Glomerular visceral epithelial cell (primary cell): ENCODE data around the gene RPS6KC1.
"Not testable (repeated sequence)": the region's sequence is repeated elsewhere in the genome, so short reads cannot be mapped to it uniquely, and the experiment has no call there.

Experiments
- DNase-seq: peaks from one replicate; pipeline ENCODE4 v3.0.0-alpha.2; 2016; ENCODE audit errors: extremely low spot score

The RPS6KC1 gene

GRCh38 chr1:213051127-213051880 lies at the start of gene RPS6KC1:
RPS6KC1 (plus strand) TSS chr1:213051241; CDS start chr1:213051405, 164 bp downstream.
- peak; percentile 81 for DNase-seq

GRCh38 chr1:213003256-213003655 lies 47.8 kb upstream of the RPS6KC1 start:
- DNase-seq, result no peak

GRCh38 chr1:213008564-213008963 lies 42.5 kb upstream of the RPS6KC1 start:
- no peak for DNase-seq

GRCh38 chr1:213014642-213015041 lies 36.4 kb upstream of the RPS6KC1 start:
- peak; percentile 12 for DNase-seq

GRCh38 chr1:213015099-213016050 lies 35.7 kb upstream of the RPS6KC1 start, which contains the start of gene ANGEL2:
ANGEL2 (minus strand) TSS chr1:213015867; CDS start chr1:213015671, 196 bp downstream.
- DNase-seq, result peak; percentile 98

- DNase-seq, result no peak
Observed at GRCh38 chr1:213017447-213018273, 33.4 kb upstream of the RPS6KC1 start.

GRCh38 chr1:213019450-213019849 lies 31.6 kb upstream of the RPS6KC1 start:
- no peak for DNase-seq

GRCh38 chr1:213020016-213020415 lies 31.0 kb upstream of the RPS6KC1 start:
- no peak for DNase-seq

GRCh38 chr1:213027024-213027423 lies 24.0 kb upstream of the RPS6KC1 start:
- DNase-seq, result not testable (repeated sequence)

- DNase-seq, result no peak
Observed at GRCh38 chr1:213032651-213033050, 18.4 kb upstream of the RPS6KC1 start.

- no peak for DNase-seq
Observed at GRCh38 chr1:213034713-213035112, 16.3 kb upstream of the RPS6KC1 start.

- no peak for DNase-seq
Observed at GRCh38 chr1:213035573-213035972, 15.5 kb upstream of the RPS6KC1 start.

GRCh38 chr1:213041443-213041842 lies 9.6 kb upstream of the RPS6KC1 start:
- peak; percentile 43 for DNase-seq

GRCh38 chr1:213045321-213046226 lies 5.5 kb upstream of the RPS6KC1 start:
- not testable (repeated sequence) for DNase-seq

- no peak for DNase-seq
Observed at GRCh38 chr1:213049232-213049631, 1.8 kb upstream of the RPS6KC1 start.

GRCh38 chr1:213050745-213051126 lies 305 bp upstream of the RPS6KC1 start:
- DNase-seq, result no peak

GRCh38 chr1:213051881-213052202 lies 801 bp downstream of the RPS6KC1 start:
- DNase-seq, result no peak

- DNase-seq, result no peak
Observed at GRCh38 chr1:213053455-213053854, 2.4 kb downstream of the RPS6KC1 start.

- no peak for DNase-seq
Observed at GRCh38 chr1:213054142-213054541, 3.1 kb downstream of the RPS6KC1 start.

- no peak for DNase-seq
Observed at GRCh38 chr1:213054733-213055591, 3.9 kb downstream of the RPS6KC1 start.
